RWPE2 (cell line): ENCODE data around the gene FTO.
A peak's percentile ranks its signal among the peaks of the same experiment; 100 is the strongest.

Source experiments
- ATAC-seq: fragments of 200-7000 bp; cut with Tn5 transposase; 3 replicates; pipeline ENCODE4 v1.9.1; 2021; ENCODE audit warnings: low read depth
- DNase-seq: peaks from one replicate; pipeline ENCODE4 v3.0.0-alpha.2; 2020; ENCODE audit warnings: low spot score
- H3K27ac ChIP-seq: fragments of 450-650 bp; 2 replicates; pipeline ENCODE4 v1.5.1; 2017; ENCODE audit warnings: mild to moderate bottlenecking; ENCODE audit not compliant: poor library complexity, severe bottlenecking
- H3K27me3 ChIP-seq: fragments of 250-450 bp; sonication (Bioruptor Pico); 2 replicates; pipeline ENCODE4 v1.5.1; 2021; ENCODE audit warnings: mild to moderate bottlenecking, moderate library complexity; ENCODE audit not compliant: insufficient read depth, poor library complexity, severe bottlenecking
- H3K36me3 ChIP-seq: fragments of 250-450 bp; sonication (Bioruptor Pico); 2 replicates; pipeline ENCODE4 v1.5.1; 2020; ENCODE audit warnings: low read depth, mild to moderate bottlenecking, moderate library complexity
- H3K4me1 ChIP-seq: fragments of 250-450 bp; sonication (Bioruptor Pico); 2 replicates; pipeline ENCODE4 v1.5.1; 2021; ENCODE audit warnings: mild to moderate bottlenecking, moderate library complexity; ENCODE audit not compliant: insufficient read depth, poor library complexity, severe bottlenecking
- H3K4me3 ChIP-seq: fragments of 250-450 bp; sonication (Bioruptor Pico); 2 replicates; pipeline ENCODE4 v1.5.1; 2021; ENCODE audit warnings: mild to moderate bottlenecking, moderate library complexity; ENCODE audit not compliant: severe bottlenecking
- H3K9me3 ChIP-seq: fragments of 250-450 bp; sonication (Bioruptor Pico); 2 replicates; pipeline ENCODE4 v1.5.1; 2021; ENCODE audit warnings: mild to moderate bottlenecking, moderate library complexity; ENCODE audit not compliant: severe bottlenecking
- TF ChIP-seq, protein P1 (sequence below): fragments of 450-650 bp; IDR thresholded peaks from one replicate; pipeline ENCODE4 v1.5.1; 2017; ENCODE audit warnings: mild to moderate bottlenecking, moderate library complexity; ENCODE audit not compliant: poor library complexity, severe bottlenecking

The FTO gene

DNA sequence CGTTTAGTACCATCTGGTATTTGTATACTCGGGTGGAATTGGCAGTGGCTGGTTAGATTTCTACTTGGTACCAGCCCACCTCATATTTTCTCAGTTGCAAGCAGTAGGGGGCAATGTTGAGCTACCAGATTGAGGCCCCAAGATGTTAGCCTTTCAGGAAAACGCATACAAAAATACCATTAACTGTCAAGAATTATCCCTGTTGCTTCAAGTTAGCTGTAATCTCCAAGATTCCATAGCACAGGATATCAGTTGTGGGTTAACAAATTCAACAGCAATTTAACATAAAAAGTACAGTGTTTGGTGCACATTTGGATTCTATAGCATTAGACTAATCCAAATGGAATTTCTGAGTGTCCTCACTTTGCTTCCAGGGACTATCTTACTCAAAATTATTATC lies 188.2 kb downstream of the FTO start:
- Histone ChIP-seq H3K27ac (peak overlapping the region; percentile 55), H3K4me1 (peaks cover 25% of the 10 kb centered on the region), H3K36me3 (peaks cover 7% of the 10 kb centered on the region; the same call in 1 of the 2 replicates), H3K9me3 (no peaks in the 10 kb centered on the region), H3K4me3 (no peak overlapping the region), H3K27me3 (no peaks in the 10 kb centered on the region)
- TF ChIP-seq, protein P1, sequence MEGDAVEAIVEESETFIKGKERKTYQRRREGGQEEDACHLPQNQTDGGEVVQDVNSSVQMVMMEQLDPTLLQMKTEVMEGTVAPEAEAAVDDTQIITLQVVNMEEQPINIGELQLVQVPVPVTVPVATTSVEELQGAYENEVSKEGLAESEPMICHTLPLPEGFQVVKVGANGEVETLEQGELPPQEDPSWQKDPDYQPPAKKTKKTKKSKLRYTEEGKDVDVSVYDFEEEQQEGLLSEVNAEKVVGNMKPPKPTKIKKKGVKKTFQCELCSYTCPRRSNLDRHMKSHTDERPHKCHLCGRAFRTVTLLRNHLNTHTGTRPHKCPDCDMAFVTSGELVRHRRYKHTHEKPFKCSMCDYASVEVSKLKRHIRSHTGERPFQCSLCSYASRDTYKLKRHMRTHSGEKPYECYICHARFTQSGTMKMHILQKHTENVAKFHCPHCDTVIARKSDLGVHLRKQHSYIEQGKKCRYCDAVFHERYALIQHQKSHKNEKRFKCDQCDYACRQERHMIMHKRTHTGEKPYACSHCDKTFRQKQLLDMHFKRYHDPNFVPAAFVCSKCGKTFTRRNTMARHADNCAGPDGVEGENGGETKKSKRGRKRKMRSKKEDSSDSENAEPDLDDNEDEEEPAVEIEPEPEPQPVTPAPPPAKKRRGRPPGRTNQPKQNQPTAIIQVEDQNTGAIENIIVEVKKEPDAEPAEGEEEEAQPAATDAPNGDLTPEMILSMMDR: peak; percentile 88
- DNase-seq: no peak
- ATAC-seq: peak; percentile 65

DNA sequence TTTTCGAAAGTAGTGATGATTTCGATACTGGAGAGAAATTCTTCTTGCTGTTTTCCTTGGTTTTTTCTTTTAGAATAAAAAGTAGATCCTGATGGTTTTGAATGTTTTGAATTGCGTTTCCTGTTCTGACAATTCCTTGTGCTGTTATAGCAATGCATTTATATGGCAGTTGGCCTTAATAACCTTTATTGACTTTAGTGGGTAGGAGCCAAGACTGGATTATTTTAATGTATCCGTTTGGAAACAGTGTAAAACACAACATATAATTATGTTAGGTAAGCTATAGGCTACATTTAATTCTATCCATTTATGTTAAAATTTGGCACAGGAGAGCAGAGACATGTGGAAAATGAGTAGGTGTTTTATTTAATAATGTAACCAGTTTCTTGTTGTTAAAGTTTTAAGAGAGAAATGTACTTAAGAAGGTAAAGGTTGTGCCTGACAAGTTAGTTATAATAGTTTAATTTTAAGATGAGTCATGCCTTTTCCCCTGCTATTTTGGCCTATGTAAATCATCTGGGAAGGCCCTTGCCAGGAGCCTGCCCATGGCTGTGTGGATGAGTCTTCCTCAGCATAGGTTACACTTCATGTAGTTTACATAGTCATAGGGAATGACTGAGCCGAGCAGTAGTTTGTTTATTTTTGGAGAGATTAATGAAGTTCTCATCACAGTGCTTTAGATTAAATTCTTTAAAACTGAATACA lies 189.9 kb downstream of the FTO start:
- no peak for DNase-seq
- Histone ChIP-seq H3K27ac (peak overlapping the region; percentile 55), H3K4me3 (no peak overlapping the region), H3K9me3 (no peaks in the 10 kb centered on the region), H3K36me3 (peaks cover 3% of the 10 kb centered on the region; the same call in 1 of the 2 replicates), H3K4me1 (peaks cover 25% of the 10 kb centered on the region), H3K27me3 (no peaks in the 10 kb centered on the region)
- peak; percentile 97 for ATAC-seq
- TF ChIP-seq, protein P1: no peak

DNA sequence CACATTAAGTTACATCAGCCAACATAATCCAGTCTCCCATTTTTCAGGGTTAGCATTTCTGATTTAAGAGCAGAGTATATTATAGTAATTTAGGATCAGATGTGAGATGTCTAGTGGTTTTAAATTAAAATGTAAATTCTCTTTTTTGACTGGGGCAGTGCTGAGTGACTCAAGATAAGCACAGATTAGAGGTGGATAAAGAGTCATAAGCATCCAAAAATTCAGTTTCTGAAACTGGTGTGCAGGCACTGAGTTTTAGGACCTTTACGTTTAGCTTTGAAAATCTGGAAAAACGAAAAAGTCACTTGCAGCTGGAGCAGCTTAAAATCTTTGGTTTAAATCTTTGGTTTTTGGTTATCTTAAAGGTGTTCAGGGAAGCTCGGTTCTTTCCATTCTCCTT lies 190.7 kb downstream of the FTO start:
- Histone ChIP-seq H3K36me3 (no peaks in the 10 kb centered on the region), H3K27ac (no peak overlapping the region), H3K4me1 (peaks cover 25% of the 10 kb centered on the region), H3K27me3 (no peaks in the 10 kb centered on the region), H3K4me3 (no peak overlapping the region), H3K9me3 (no peaks in the 10 kb centered on the region)
- no peak for DNase-seq
- TF ChIP-seq, protein P1: no peak
- ATAC-seq: no peak

DNA sequence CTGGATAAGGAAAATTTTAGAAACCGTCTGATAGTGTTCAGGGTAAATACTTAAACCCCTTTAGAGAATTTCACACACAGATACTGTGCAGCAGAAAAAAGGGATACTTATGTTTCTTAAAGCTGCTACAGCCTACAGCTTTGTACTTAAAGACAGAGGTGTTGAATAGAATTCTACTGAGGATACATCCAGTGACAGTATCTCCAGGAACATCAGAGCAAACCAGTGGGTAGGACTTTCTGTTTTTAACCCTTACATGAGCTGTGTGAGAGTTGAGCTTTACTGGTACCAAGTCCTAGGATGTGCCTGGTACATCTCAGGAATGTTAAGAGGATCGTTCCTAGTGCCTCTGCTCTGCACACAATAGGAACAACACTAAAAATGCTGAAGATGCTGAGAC lies 191.5 kb downstream of the FTO start:
- TF ChIP-seq, protein P1: no peak
- H3K4me1 ChIP-seq: peaks cover 25% of the 10 kb centered on the region

DNA sequence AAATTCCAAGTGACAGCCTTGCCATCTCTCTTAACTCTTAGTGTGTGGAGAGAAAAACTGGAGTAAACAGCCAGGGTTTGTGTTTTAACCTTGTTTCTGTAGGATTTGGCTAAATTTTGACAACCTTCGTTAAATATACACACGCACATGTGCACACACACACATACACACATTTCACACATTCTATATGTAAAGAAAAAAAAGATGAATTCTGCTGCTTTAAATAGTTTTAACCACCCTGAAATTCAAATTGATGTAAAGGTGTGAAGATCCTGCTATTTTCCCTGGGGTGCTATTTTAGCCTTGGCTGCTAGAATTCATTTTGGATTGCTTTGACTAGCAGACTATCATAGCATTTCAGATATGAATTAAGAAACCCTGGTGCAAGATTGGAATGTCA lies 191.9 kb downstream of the FTO start:
- Histone ChIP-seq H3K4me1 (peaks cover 25% of the 10 kb centered on the region), H3K36me3 (no peaks in the 10 kb centered on the region), H3K4me3 (no peak overlapping the region), H3K9me3 (no peaks in the 10 kb centered on the region), H3K27me3 (no peaks in the 10 kb centered on the region), H3K27ac (no peak overlapping the region)
- TF ChIP-seq, protein P1: no peak
- DNase-seq (no peak), ATAC-seq (no peak)

More for the DNA sequence above, 191.5 kb downstream of the FTO start:
- no peak overlapping the region for H3K27ac ChIP-seq
- no peaks in the 10 kb centered on the region for H3K36me3 ChIP-seq
- ATAC-seq (no peak), DNase-seq (no peak)
- no peaks in the 10 kb centered on the region for H3K9me3 ChIP-seq
- H3K27me3 ChIP-seq: no peaks in the 10 kb centered on the region
- H3K4me3 ChIP-seq: no peak overlapping the region
